Measurements from ENCODE around the gene DOCK8. TPM values are rescaled to one million over a fixed set of nuclear protein-coding genes. Genes with fewer than 3 reads are reported as not detected.

DOCK8 gene
- total RNA-seq, 1 donor from 2014 or later = 219 TPM

- H3K27ac Mint-ChIP-seq = peak overlapping the region; percentile 95
- no peaks in the 10 kb centered on the region for H3K27me3 Mint-ChIP-seq
- CTCF ChIA-PET = interaction anchor here (3.4 kb wide), 1 partner anchor 59 kb away, joined by 14 read pairs; the partner anchor contains the start of gene DOCK8
- H3K4me1 Mint-ChIP-seq = peaks cover 49% of the 10 kb centered on the region
- H3K9me3 Mint-ChIP-seq = no peaks in the 10 kb centered on the region
- H3K4me3 Mint-ChIP-seq = peak overlapping the region; percentile 90
- TF ChIP-seq CTCF (IDR thresholded peaks at IDR 0.05) = no peak
- POLR2A ChIA-PET = interaction anchor here (0.6 to 4.4 kb wide), 5 partner anchors 11 to 1768 kb away, joined by 3 to 81 read pairs (median 5); partner anchors contain the start of gene DOCK8
- no peak for DNase-seq
- peaks cover 26% of the 10 kb centered on the region for H3K36me3 Mint-ChIP-seq (ENCODE audit: low read depth)
- intact Hi-C loops (cut with micrococcal nuclease) = no loop called here
- no peak for ATAC-seq (ENCODE audit: low read depth)
Observed at GRCh38 chr9:274406-274805, 59.7 kb downstream of the DOCK8 start.

- ChIA-PET POLR2A (interaction anchor here (2.1 kb wide), 1 partner anchor 63 kb away, joined by 11 read pairs; the partner anchor contains the start of gene DOCK8), CTCF (interaction anchor here (0.9 to 1.3 kb wide), 3 partner anchors 11 to 20 kb away, joined by 3 to 7 read pairs (median 4); no protein-coding TSS in a partner anchor)
- no peak overlapping the region for H3K4me3 Mint-ChIP-seq
- H3K9me3 Mint-ChIP-seq = no peaks in the 10 kb centered on the region
- DNase-seq (no peak), ATAC-seq (ENCODE audit: low read depth) (no peak)
- peaks cover 43% of the 10 kb centered on the region for H3K36me3 Mint-ChIP-seq (ENCODE audit: low read depth)
- no peak overlapping the region for H3K27ac Mint-ChIP-seq
- TF ChIP-seq CTCF (IDR thresholded peaks at IDR 0.05) = no peak
- no peaks in the 10 kb centered on the region for H3K27me3 Mint-ChIP-seq
- peaks cover 47% of the 10 kb centered on the region for H3K4me1 Mint-ChIP-seq
- intact Hi-C loops (cut with micrococcal nuclease) = loop anchor here (1.0 kb wide), 1 partner anchor 20 kb away; no protein-coding TSS in a partner anchor
Observed at GRCh38 chr9:277601-278295, 63.1 kb downstream of the DOCK8 start.

GRCh38 chr9:278651-279050 is 64.0 kb downstream of the DOCK8 start:
- ChIA-PET POLR2A (interaction anchor here (2.1 kb wide), 1 partner anchor 64 kb away, joined by 11 read pairs; the partner anchor contains the start of gene DOCK8), CTCF (no interaction called here)
- Mint-ChIP-seq H3K27ac (no peak overlapping the region), H3K4me3 (no peak overlapping the region), H3K9me3 (no peaks in the 10 kb centered on the region), H3K4me1 (peaks cover 52% of the 10 kb centered on the region), H3K27me3 (no peaks in the 10 kb centered on the region), H3K36me3 (ENCODE audit: low read depth) (peaks cover 43% of the 10 kb centered on the region)
- no peak for TF ChIP-seq CTCF (IDR thresholded peaks at IDR 0.05)
- intact Hi-C loops (cut with micrococcal nuclease) = no loop called here
- ATAC-seq (ENCODE audit: low read depth) = peak; percentile 51
- DNase-seq = no peak

DNA sequence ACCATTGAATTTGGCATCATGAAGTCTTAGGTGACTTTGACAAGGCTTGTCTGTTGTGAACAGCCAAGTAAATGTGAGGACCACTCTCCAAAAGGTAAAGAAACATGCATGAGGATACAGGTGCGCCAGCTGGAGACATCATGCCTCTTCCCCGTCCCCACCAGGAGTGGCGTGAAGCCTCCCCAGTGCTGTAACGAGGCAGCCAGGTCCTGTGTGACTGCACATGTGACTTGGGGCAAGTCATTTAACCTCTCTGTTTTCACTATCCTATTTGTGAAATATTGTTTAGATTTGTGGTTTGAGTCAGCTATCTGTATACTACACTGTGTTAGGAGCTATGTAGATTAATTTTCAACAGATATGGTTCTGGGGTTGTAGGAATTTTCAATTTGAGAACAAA is 65.0 kb downstream of the DOCK8 start:
- Mint-ChIP-seq H3K27me3 (no peaks in the 10 kb centered on the region), H3K4me1 (peaks cover 52% of the 10 kb centered on the region), H3K36me3 (ENCODE audit: low read depth) (peaks cover 46% of the 10 kb centered on the region), H3K4me3 (no peak overlapping the region), H3K9me3 (no peaks in the 10 kb centered on the region), H3K27ac (no peak overlapping the region)
- ChIA-PET CTCF (no interaction called here), POLR2A (interaction anchor here (0.9 to 1.3 kb wide), 2 partner anchors 18 to 65 kb away, joined by 3 read pairs; partner anchors contain the start of gene DOCK8)
- no peak for DNase-seq
- TF ChIP-seq CTCF (IDR thresholded peaks at IDR 0.05) = no peak
- intact Hi-C loops (cut with micrococcal nuclease) = no loop called here
- ATAC-seq (ENCODE audit: low read depth) = no peak

All from activated B cell treated with CpG ODN at 0.5 μM for 24 hours (primary cell).